Measurements from ENCODE around the gene ADGRB3. TPM values are rescaled to one million over a fixed set of nuclear protein-coding genes. Genes with fewer than 3 reads are reported as not detected.
"Not testable (repeated sequence)": the region's sequence is repeated elsewhere in the genome, so short reads cannot be mapped to it uniquely, and the experiment has no call there.

Gene ADGRB3
- total RNA-seq, 1 experiment from 2014 or later, result 7.7 TPM

GRCh38 chr6:68746376-68746775 lies 111.3 kb downstream of the ADGRB3 start:
- POLR2A ChIA-PET (ENCODE audit: low non-redundant PET), result no interaction called here

GRCh38 chr6:68747110-68747790 lies 112.2 kb downstream of the ADGRB3 start:
- intact Hi-C loops (cut with micrococcal nuclease; ENCODE audit: unreplicated experiment), result no loop called here
- no TSS peak for BruUV-seq (replicated peaks)
- H3K4me3 ChIP-seq (ENCODE audit: low read depth, low read length, poor library complexity, severe bottlenecking), result no peak overlapping the region
- ChIA-PET POLR2A (ENCODE audit: low non-redundant PET) (no interaction called here), CTCF (no interaction called here)
- DNase-seq (ENCODE audit: low spot score), result no peak
- no peaks in the 10 kb centered on the region for H3K4me1 ChIP-seq (ENCODE audit: insufficient read depth, low read length, poor library complexity, severe bottlenecking)
- no peaks in the 10 kb centered on the region for H3K27me3 ChIP-seq (replicated peaks; ENCODE audit: insufficient read depth, low read depth, low read length, poor library complexity)
- no peaks in the 10 kb centered on the region for H3K9me3 ChIP-seq (ENCODE audit: low read depth, low read length, poor library complexity, severe bottlenecking)
- no peak overlapping the region for H3K27ac ChIP-seq (ENCODE audit: low read depth, low read length, poor library complexity, severe bottlenecking)
- TF ChIP-seq, protein P1, sequence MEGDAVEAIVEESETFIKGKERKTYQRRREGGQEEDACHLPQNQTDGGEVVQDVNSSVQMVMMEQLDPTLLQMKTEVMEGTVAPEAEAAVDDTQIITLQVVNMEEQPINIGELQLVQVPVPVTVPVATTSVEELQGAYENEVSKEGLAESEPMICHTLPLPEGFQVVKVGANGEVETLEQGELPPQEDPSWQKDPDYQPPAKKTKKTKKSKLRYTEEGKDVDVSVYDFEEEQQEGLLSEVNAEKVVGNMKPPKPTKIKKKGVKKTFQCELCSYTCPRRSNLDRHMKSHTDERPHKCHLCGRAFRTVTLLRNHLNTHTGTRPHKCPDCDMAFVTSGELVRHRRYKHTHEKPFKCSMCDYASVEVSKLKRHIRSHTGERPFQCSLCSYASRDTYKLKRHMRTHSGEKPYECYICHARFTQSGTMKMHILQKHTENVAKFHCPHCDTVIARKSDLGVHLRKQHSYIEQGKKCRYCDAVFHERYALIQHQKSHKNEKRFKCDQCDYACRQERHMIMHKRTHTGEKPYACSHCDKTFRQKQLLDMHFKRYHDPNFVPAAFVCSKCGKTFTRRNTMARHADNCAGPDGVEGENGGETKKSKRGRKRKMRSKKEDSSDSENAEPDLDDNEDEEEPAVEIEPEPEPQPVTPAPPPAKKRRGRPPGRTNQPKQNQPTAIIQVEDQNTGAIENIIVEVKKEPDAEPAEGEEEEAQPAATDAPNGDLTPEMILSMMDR (conservative IDR thresholded peaks at IDR 0.05; ENCODE audit: low read depth, low read length), result no peak
- TF ChIP-seq EZH2 (IDR thresholded peaks at IDR 0.05; ENCODE audit: borderline replicate concordance, low read depth, low read length, poor library complexity, severe bottlenecking), result no peak
- no peaks in the 10 kb centered on the region for H3K36me3 ChIP-seq (ENCODE audit: insufficient read depth, low read length, poor library complexity, severe bottlenecking)

More at GRCh38 chr6:68746376-68746775, 111.3 kb downstream of the ADGRB3 start:
- intact Hi-C loops (cut with micrococcal nuclease; ENCODE audit: unreplicated experiment), result no loop called here
- DNase-seq (ENCODE audit: low spot score), result no peak
- H3K9me3 ChIP-seq (ENCODE audit: low read depth, low read length, poor library complexity, severe bottlenecking), result no peaks in the 10 kb centered on the region
- H3K27ac ChIP-seq (ENCODE audit: low read depth, low read length, poor library complexity, severe bottlenecking), result no peak overlapping the region
- no peaks in the 10 kb centered on the region for H3K36me3 ChIP-seq (ENCODE audit: insufficient read depth, low read length, poor library complexity, severe bottlenecking)
- CTCF ChIA-PET, result no interaction called here
- H3K27me3 ChIP-seq (replicated peaks; ENCODE audit: insufficient read depth, low read depth, low read length, poor library complexity), result no peaks in the 10 kb centered on the region
- BruUV-seq (replicated peaks), result no TSS peak
- H3K4me3 ChIP-seq (ENCODE audit: low read depth, low read length, poor library complexity, severe bottlenecking), result no peak overlapping the region
- peaks cover 5% of the 10 kb centered on the region for H3K4me1 ChIP-seq (ENCODE audit: insufficient read depth, low read length, poor library complexity, severe bottlenecking)
- TF ChIP-seq, protein P1 (conservative IDR thresholded peaks at IDR 0.05; ENCODE audit: low read depth, low read length), result no peak
- no peak for TF ChIP-seq EZH2 (IDR thresholded peaks at IDR 0.05; ENCODE audit: borderline replicate concordance, low read depth, low read length, poor library complexity, severe bottlenecking)

GRCh38 chr6:68747832-68748231 lies 112.8 kb downstream of the ADGRB3 start:
- POLR2A ChIA-PET (ENCODE audit: low non-redundant PET); H3K27me3 ChIP-seq (replicated peaks; ENCODE audit: insufficient read depth, low read depth, low read length, poor library complexity); H3K27ac ChIP-seq (ENCODE audit: low read depth, low read length, poor library complexity, severe bottlenecking); CTCF ChIA-PET; H3K9me3 ChIP-seq (ENCODE audit: low read depth, low read length, poor library complexity, severe bottlenecking); H3K36me3 ChIP-seq (ENCODE audit: insufficient read depth, low read length, poor library complexity, severe bottlenecking); H3K4me3 ChIP-seq (ENCODE audit: low read depth, low read length, poor library complexity, severe bottlenecking); DNase-seq (ENCODE audit: low spot score); BruUV-seq (replicated peaks); intact Hi-C loops (cut with micrococcal nuclease; ENCODE audit: unreplicated experiment); H3K4me1 ChIP-seq (ENCODE audit: insufficient read depth, low read length, poor library complexity, severe bottlenecking): not testable (repeated sequence)

DNA sequence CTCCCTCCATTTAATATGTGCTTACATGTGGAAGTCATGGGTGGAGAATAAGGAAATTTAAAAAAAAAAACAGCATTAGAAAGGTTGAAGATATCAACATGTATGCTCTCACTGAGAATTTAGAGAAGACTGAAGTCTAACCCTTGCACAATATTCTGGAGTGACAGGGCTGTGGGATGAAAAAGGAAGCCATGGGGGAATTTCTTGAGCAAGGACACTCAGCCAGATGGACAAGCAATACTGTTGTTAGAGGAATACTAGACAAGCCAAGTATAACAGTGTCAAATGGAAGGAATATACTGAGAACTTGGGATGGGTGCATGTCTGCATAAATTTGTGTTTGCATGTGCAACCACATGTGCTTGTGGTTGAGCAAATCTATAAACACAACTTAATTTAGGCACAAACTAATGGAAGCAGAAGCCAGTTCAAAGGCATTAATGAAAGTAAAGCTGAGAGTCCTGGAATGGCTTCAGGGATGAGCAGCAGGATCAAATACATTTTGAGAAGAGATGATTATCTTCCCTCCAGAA lies 119.7 kb downstream of the ADGRB3 start:
- Histone ChIP-seq H3K27ac (ENCODE audit: low read depth, low read length, poor library complexity, severe bottlenecking) (no peak overlapping the region), H3K4me1 (ENCODE audit: insufficient read depth, low read length, poor library complexity, severe bottlenecking) (peaks cover 34% of the 10 kb centered on the region), H3K9me3 (ENCODE audit: low read depth, low read length, poor library complexity, severe bottlenecking) (no peaks in the 10 kb centered on the region), H3K36me3 (ENCODE audit: insufficient read depth, low read length, poor library complexity, severe bottlenecking) (no peaks in the 10 kb centered on the region), H3K27me3 (replicated peaks; ENCODE audit: insufficient read depth, low read depth, low read length, poor library complexity) (no peaks in the 10 kb centered on the region), H3K4me3 (ENCODE audit: low read depth, low read length, poor library complexity, severe bottlenecking) (no peak overlapping the region)
- intact Hi-C loops (cut with micrococcal nuclease; ENCODE audit: unreplicated experiment), result no loop called here
- no TSS peak for BruUV-seq (replicated peaks)
- POLR2A ChIA-PET (ENCODE audit: low non-redundant PET), result no interaction called here
- no peak for DNase-seq (ENCODE audit: low spot score)
- CTCF ChIA-PET, result no interaction called here
- TF ChIP-seq, protein P1 (conservative IDR thresholded peaks at IDR 0.05; ENCODE audit: low read depth, low read length), result no peak
- no peak for TF ChIP-seq EZH2 (IDR thresholded peaks at IDR 0.05; ENCODE audit: borderline replicate concordance, low read depth, low read length, poor library complexity, severe bottlenecking)

All from A673 (cell line).